Measurements from ENCODE around the gene ADCY7.

Gene ADCY7

DNA sequence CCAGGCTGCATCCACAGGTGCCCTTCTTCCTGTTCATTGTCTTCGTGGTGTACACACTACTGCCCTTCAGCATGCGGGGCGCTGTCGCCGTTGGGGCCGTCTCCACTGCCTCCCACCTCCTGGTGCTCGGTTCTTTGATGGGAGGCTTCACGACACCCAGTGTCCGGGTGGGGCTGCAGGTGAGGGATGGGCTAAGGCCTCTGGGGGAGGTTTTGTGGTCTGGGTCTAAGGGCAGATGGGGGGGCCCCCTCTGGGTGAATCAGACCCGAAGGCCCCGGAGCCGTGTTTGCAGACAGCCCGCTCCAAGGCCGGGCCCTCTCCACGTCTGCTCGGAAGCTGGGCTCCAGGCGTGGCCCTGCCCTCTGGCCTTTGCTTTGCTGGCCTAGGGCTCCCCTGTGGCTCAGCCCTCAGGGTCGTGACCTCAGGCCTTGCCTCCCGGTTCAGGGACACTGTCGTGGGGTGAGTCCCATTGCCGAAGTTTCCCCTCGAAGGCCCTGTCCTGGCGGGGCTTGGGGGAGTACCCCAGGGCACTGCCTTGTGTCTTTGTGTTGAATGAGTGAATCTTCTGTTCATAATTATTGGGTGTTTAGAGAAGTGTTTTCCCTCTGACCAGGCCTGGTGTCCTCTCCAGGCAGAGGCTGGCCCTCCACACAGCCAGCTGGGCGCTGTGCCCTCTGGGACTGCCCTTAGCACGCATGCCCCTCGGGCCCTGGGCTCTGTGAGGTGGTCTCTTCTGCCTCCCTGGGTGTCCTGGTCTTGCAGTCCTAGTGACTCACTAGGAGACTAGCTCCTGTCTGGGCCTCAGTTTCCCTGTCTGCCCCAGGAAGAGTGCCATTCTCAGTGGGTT lies 25.6 kb downstream of the ADCY7 start:
- Histone ChIP-seq H3K36me3 (ENCODE audit: control insufficient read depth in 1 of 2, insufficient read depth in 2 of 2, low read length in 2 of 2) (no peaks in the 10 kb centered on the region), H2BK12ac (ENCODE audit: low read length) (no peak overlapping the region), H3K9ac (ENCODE audit: low read length) (no peak overlapping the region), H3K4me2 (ENCODE audit: low read length) (no peak overlapping the region), H3K9me3 (ENCODE audit: insufficient read depth, low read depth, low read length) (peaks cover 4% of the 10 kb centered on the region), H3K27me3 (ENCODE audit: insufficient read depth, low read length) (no peaks in the 10 kb centered on the region), H3K4me1 (ENCODE audit: control insufficient read depth in 1 of 2, insufficient read depth in 2 of 2, low read length in 2 of 2) (peaks cover 9 to 10% of the 10 kb centered on the region in 2 experiments), H2BK120ac (ENCODE audit: insufficient read depth, low read length, poor library complexity) (no peak overlapping the region), H4K8ac (ENCODE audit: low read depth, low read length) (no peak overlapping the region), H3K4me3 (ENCODE audit: low read depth, low read length) (no peak overlapping the region), H3K18ac (ENCODE audit: low read length) (peak overlapping the region; percentile 21), H3K4ac (ENCODE audit: low read depth, low read length) (no peak overlapping the region), H3K79me2 (ENCODE audit: control insufficient read depth, insufficient read depth, low read length, poor library complexity) (no peaks in the 10 kb centered on the region), H4K12ac (ENCODE audit: low read depth, low read length) (no peak overlapping the region), H2BK5ac (ENCODE audit: low read depth, low read length, poor library complexity) (no peak overlapping the region), H3K79me1 (ENCODE audit: low read length) (no peaks in the 10 kb centered on the region), H4K91ac (ENCODE audit: low read depth, low read length) (peak overlapping the region; percentile 40), H2AK5ac (ENCODE audit: low read length) (no peak overlapping the region), H3K23ac (ENCODE audit: low read length) (no peak overlapping the region), H2AFZ (ENCODE audit: insufficient read depth, low read length, poor library complexity) (no peak overlapping the region), H3K27ac (ENCODE audit: low read depth, low read length) (no peak overlapping the region), H3K14ac (ENCODE audit: low read length) (no peak overlapping the region)
- no peak for DNase-seq
- no CpG with 5 or more reads among the region's 26 CpGs for WGBS (ENCODE audit: extremely low coverage, insufficient coverage, insufficient read length)

DNA sequence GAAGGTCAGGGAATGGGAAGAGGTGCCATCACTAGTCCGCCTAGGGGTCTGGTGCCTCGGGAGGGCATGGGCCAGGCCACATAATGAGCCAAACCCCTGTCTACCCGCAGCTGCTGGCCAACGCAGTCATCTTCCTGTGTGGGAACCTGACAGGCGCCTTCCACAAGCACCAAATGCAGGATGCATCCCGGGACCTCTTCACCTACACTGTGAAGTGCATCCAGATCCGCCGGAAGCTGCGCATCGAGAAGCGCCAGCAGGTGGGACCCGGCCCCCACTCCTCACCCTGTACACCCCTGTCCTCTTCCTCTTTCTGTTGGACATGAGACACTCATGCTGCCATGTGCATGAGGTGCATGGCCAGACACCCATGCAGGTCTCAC lies 26.2 kb downstream of the ADCY7 start:
- H2BK12ac ChIP-seq (ENCODE audit: low read length): no peak overlapping the region
- H2AK5ac ChIP-seq (ENCODE audit: low read length): no peak overlapping the region
- H3K23ac ChIP-seq (ENCODE audit: low read length): no peak overlapping the region
- no peaks in the 10 kb centered on the region for H3K27me3 ChIP-seq (ENCODE audit: insufficient read depth, low read length)
- H3K36me3 ChIP-seq (ENCODE audit: control insufficient read depth in 1 of 2, insufficient read depth in 2 of 2, low read length in 2 of 2): no peaks in the 10 kb centered on the region
- H2BK5ac ChIP-seq (ENCODE audit: low read depth, low read length, poor library complexity): no peak overlapping the region
- H3K14ac ChIP-seq (ENCODE audit: low read length): no peak overlapping the region
- no peak overlapping the region for H3K18ac ChIP-seq (ENCODE audit: low read length)
- H3K4me1 ChIP-seq (ENCODE audit: control insufficient read depth in 1 of 2, insufficient read depth in 2 of 2, low read length in 2 of 2): peaks cover 9 to 10% of the 10 kb centered on the region in 2 experiments
- H3K4ac ChIP-seq (ENCODE audit: low read depth, low read length): no peak overlapping the region
- H3K79me2 ChIP-seq (ENCODE audit: control insufficient read depth, insufficient read depth, low read length, poor library complexity): no peaks in the 10 kb centered on the region
- H3K9me3 ChIP-seq (ENCODE audit: insufficient read depth, low read depth, low read length): peaks cover 4% of the 10 kb centered on the region
- no CpG with 5 or more reads among the region's 12 CpGs for WGBS (ENCODE audit: extremely low coverage, insufficient coverage, insufficient read length)
- no peak overlapping the region for H4K91ac ChIP-seq (ENCODE audit: low read depth, low read length)
- no peak overlapping the region for H3K27ac ChIP-seq (ENCODE audit: low read depth, low read length)
- no peak overlapping the region for H4K12ac ChIP-seq (ENCODE audit: low read depth, low read length)
- no peak for DNase-seq
- H3K4me2 ChIP-seq (ENCODE audit: low read length): no peak overlapping the region
- H3K79me1 ChIP-seq (ENCODE audit: low read length): no peaks in the 10 kb centered on the region
- H3K9ac ChIP-seq (ENCODE audit: low read length): no peak overlapping the region
- no peak overlapping the region for H3K4me3 ChIP-seq (ENCODE audit: low read depth, low read length)
- H2AFZ ChIP-seq (ENCODE audit: insufficient read depth, low read length, poor library complexity): no peak overlapping the region
- no peak overlapping the region for H2BK120ac ChIP-seq (ENCODE audit: insufficient read depth, low read length, poor library complexity)
- H4K8ac ChIP-seq (ENCODE audit: low read depth, low read length): no peak overlapping the region

DNA sequence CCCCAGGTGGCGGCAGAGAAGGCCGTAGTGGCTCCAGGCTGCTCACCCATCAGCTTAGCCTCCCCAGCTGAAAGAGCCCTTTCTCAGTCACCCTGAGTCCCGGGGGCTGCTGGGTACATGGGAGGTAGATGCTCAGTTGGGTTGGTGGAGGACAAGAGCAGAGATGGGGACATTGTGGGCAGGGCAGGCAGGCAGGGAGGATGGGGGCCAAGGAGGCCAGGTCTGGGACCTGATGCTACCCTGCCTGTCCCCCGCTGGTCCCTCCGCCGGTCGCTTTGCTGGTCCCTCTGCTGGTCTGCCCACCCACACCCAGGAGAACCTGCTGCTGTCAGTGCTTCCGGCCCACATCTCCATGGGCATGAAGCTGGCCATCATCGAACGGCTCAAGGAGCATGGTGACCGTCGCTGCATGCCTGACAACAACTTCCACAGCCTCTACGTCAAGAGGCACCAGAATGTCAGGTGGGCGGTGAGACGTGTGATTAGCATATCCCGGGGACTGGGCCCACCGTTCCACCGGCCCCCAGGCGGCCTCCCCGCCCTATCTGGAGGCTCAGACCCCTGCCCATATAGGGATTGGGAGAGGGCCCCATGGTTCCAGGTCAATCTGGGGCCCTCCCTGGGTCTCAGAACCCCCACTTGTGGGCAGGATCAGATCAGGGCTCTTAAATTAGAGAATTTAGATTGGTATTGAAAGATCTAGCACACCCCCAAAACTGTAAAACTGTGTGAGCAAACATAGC lies 26.9 kb downstream of the ADCY7 start:
- Histone ChIP-seq H2BK5ac (ENCODE audit: low read depth, low read length, poor library complexity) (no peak overlapping the region), H4K8ac (ENCODE audit: low read depth, low read length) (no peak overlapping the region), H3K9ac (ENCODE audit: low read length) (no peak overlapping the region), H3K4me3 (ENCODE audit: low read depth, low read length) (no peak overlapping the region), H4K12ac (ENCODE audit: low read depth, low read length) (no peak overlapping the region), H3K23ac (ENCODE audit: low read length) (no peak overlapping the region), H3K79me1 (ENCODE audit: low read length) (no peaks in the 10 kb centered on the region), H2BK120ac (ENCODE audit: insufficient read depth, low read length, poor library complexity) (no peak overlapping the region), H3K4me1 (ENCODE audit: control insufficient read depth in 1 of 2, insufficient read depth in 2 of 2, low read length in 2 of 2) (peaks cover 9 to 10% of the 10 kb centered on the region in 2 experiments), H2BK12ac (ENCODE audit: low read length) (no peak overlapping the region), H2AK5ac (ENCODE audit: low read length) (no peak overlapping the region), H3K4me2 (ENCODE audit: low read length) (no peak overlapping the region), H3K27ac (ENCODE audit: low read depth, low read length) (no peak overlapping the region), H3K18ac (ENCODE audit: low read length) (no peak overlapping the region), H3K9me3 (ENCODE audit: insufficient read depth, low read depth, low read length) (peaks cover 4% of the 10 kb centered on the region), H3K14ac (ENCODE audit: low read length) (no peak overlapping the region), H3K36me3 (ENCODE audit: control insufficient read depth in 1 of 2, insufficient read depth in 2 of 2, low read length in 2 of 2) (no peaks in the 10 kb centered on the region), H4K91ac (ENCODE audit: low read depth, low read length) (no peak overlapping the region), H3K4ac (ENCODE audit: low read depth, low read length) (no peak overlapping the region), H3K79me2 (ENCODE audit: control insufficient read depth, insufficient read depth, low read length, poor library complexity) (no peaks in the 10 kb centered on the region), H3K27me3 (ENCODE audit: insufficient read depth, low read length) (no peaks in the 10 kb centered on the region), H2AFZ (ENCODE audit: insufficient read depth, low read length, poor library complexity) (no peak overlapping the region)
- DNase-seq: no peak
- WGBS (ENCODE audit: extremely low coverage, insufficient coverage, insufficient read length): no CpG with 5 or more reads among the region's 20 CpGs

DNA sequence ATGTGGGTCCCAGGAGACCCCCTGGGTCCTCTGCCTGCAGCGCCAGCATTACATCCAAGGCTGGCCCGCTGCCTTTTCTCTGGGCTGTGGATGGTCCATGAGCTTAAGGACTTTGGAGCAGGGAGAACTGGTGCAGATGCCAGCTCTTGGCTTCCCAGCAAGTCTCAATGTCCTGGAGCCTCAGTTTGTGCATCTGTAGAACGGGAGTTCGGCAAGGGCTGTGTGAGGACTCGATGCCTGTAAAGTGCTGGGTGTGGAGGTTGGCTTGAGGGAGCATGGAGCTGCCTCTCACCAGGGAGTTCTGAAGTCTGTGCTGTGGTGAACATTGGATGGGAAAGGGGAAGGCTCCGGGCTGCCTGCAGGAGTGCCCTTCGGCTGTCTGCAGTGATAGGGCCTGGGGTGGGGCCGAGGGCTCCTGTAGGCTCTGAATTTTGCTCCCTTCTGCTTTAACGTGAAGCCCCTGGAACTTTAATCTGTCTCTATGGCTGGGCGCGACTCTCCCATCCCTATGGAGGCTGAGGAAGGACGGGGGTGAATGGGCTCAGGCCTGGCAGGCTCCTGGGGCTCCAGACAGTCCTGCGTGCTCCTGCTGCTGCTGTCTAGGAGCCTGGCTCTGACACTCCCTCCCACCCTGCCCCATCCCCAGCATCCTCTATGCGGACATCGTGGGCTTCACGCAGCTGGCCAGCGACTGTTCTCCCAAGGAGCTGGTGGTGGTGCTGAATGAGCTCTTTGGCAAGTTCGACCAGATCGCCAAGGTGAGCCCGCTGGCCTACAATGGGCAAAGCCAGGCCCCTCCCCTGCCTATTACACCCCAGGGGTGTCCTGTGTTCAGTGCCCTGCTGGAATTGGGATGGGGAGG lies 27.9 kb downstream of the ADCY7 start:
- no peak overlapping the region for H4K91ac ChIP-seq (ENCODE audit: low read depth, low read length)
- no peak overlapping the region for H3K23ac ChIP-seq (ENCODE audit: low read length)
- no peaks in the 10 kb centered on the region for H3K79me2 ChIP-seq (ENCODE audit: control insufficient read depth, insufficient read depth, low read length, poor library complexity)
- H3K79me1 ChIP-seq (ENCODE audit: low read length): no peaks in the 10 kb centered on the region
- no peak overlapping the region for H2AK5ac ChIP-seq (ENCODE audit: low read length)
- no peak overlapping the region for H3K9ac ChIP-seq (ENCODE audit: low read length)
- H3K4me1 ChIP-seq (ENCODE audit: control insufficient read depth in 1 of 2, insufficient read depth in 2 of 2, low read length in 2 of 2): peaks cover 9 to 10% of the 10 kb centered on the region in 2 experiments
- H3K27me3 ChIP-seq (ENCODE audit: insufficient read depth, low read length): no peaks in the 10 kb centered on the region
- no peak overlapping the region for H4K8ac ChIP-seq (ENCODE audit: low read depth, low read length)
- no CpG with 5 or more reads among the region's 20 CpGs for WGBS (ENCODE audit: extremely low coverage, insufficient coverage, insufficient read length)
- H3K4ac ChIP-seq (ENCODE audit: low read depth, low read length): no peak overlapping the region
- no peak overlapping the region for H3K27ac ChIP-seq (ENCODE audit: low read depth, low read length)
- H2BK12ac ChIP-seq (ENCODE audit: low read length): no peak overlapping the region
- no peak overlapping the region for H2BK5ac ChIP-seq (ENCODE audit: low read depth, low read length, poor library complexity)
- H3K9me3 ChIP-seq (ENCODE audit: insufficient read depth, low read depth, low read length): peaks cover 4% of the 10 kb centered on the region
- H3K4me3 ChIP-seq (ENCODE audit: low read depth, low read length): no peak overlapping the region
- H3K4me2 ChIP-seq (ENCODE audit: low read length): no peak overlapping the region
- no peaks in the 10 kb centered on the region for H3K36me3 ChIP-seq (ENCODE audit: control insufficient read depth in 1 of 2, insufficient read depth in 2 of 2, low read length in 2 of 2)
- no peak overlapping the region for H3K14ac ChIP-seq (ENCODE audit: low read length)
- H4K12ac ChIP-seq (ENCODE audit: low read depth, low read length): no peak overlapping the region
- H2BK120ac ChIP-seq (ENCODE audit: insufficient read depth, low read length, poor library complexity): no peak overlapping the region
- H2AFZ ChIP-seq (ENCODE audit: insufficient read depth, low read length, poor library complexity): no peak overlapping the region
- no peak for DNase-seq
- H3K18ac ChIP-seq (ENCODE audit: low read length): no peak overlapping the region

Data from trophoblast cell (in vitro differentiated cells and primary cell).